B cell (primary cell): ENCODE measurements around the gene KRT6B. TPM values are rescaled to one million over a fixed set of nuclear protein-coding genes. Genes with fewer than 3 reads are reported as not detected.

Experiments used
- ATAC-seq: fragments of 200-7000 bp; cut with Tn5 transposase; one replicate; pipeline ENCODE4 v1.10.0; 2021; ENCODE audit warnings: low read depth, mild to moderate bottlenecking, moderate number of reproducible peaks, moderate library complexity
- CTCF ChIA-PET: fragments of 350-600 bp; sonication (Branson Sonifier 250); formaldehyde crosslinking; loops from one replicate; lab custom pipeline; 2021; ENCODE audit warnings: antibody characterized with exemption, inconsistent platforms; lab: Charles Lee
- POLR2A ChIA-PET: fragments of 350-600 bp; sonication (Branson Sonifier 250); formaldehyde crosslinking; loops from one replicate; lab custom pipeline; 2021; ENCODE audit warnings: antibody characterized with exemption; lab: Charles Lee
- DNase-seq: peaks from one replicate; pipeline ENCODE4 v3.0.0; 2013
- H2AFZ ChIP-seq: 2 replicates; pipeline ENCODE4 v1.6.1; 2012; ENCODE audit warnings: mild to moderate bottlenecking, low read depth, low read length; ENCODE audit not compliant: insufficient read depth, poor library complexity, severe bottlenecking
- H3K27ac ChIP-seq, 2 donors: 1 replicate in 1 of 2; 2 replicates in 1 of 2; pipeline ENCODE4 v1.5.1; 2012 to 2013; ENCODE audit warnings: low read length in 2 of 2, mild to moderate bottlenecking in 2 of 2, moderate library complexity in 1 of 2
- H3K27me3 ChIP-seq, 4 experiments: fragments of 200-600 bp in 1 of 4; sonication (generic) in 1 of 4; replicated peaks in 1 of 4; 1 replicate in 2 of 4; 2 replicates in 2 of 4; pipeline versions ENCODE4 v1.6.1 to v1.7.0; 2013 to 2016; ENCODE audit warnings: low read length in 3 of 4, mild to moderate bottlenecking in 2 of 4, mixed read lengths in 1 of 4, moderate library complexity in 1 of 4; ENCODE audit not compliant: insufficient read depth in 4 of 4, control insufficient read depth in 3 of 4; ENCODE audit errors: control extremely low read depth in 1 of 4
- H3K36me3 ChIP-seq, 2 experiments: replicated peaks in 1 of 2; 1 replicate in 1 of 2; 2 replicates in 1 of 2; pipeline versions ENCODE4 v1.6.1 to v1.7.1; 2013; ENCODE audit warnings: low read length in 1 of 2; ENCODE audit not compliant: insufficient read depth in 2 of 2, control insufficient read depth in 1 of 2; ENCODE audit errors: control extremely low read depth in 1 of 2, extremely low read depth in 1 of 2
- H3K4me1 ChIP-seq, 2 donors: fragments of 200-600 bp in 1 of 2; sonication (generic) in 1 of 2; 1 replicate in 1 of 2; 2 replicates in 1 of 2; pipeline versions ENCODE4 v1.5.1 to v1.6.1; 2013 to 2017; ENCODE audit warnings: low read length in 2 of 2; ENCODE audit not compliant: control insufficient read depth in 2 of 2, insufficient read depth in 2 of 2
- H3K4me2 ChIP-seq: replicated peaks from 2 replicates; pipeline ENCODE3; 2012; ENCODE audit warnings: mild to moderate bottlenecking, low read depth, low read length; ENCODE audit not compliant: poor library complexity, severe bottlenecking
- H3K4me3 ChIP-seq, 5 experiments: fragments of 200-600 bp in 1 of 5; sonication (generic) in 1 of 5; 1 replicate in 3 of 5; 2 replicates in 2 of 5; pipeline versions ENCODE4 v1.5.1 to v1.7.0; 2011 to 2016; ENCODE audit warnings: low read length in 4 of 5, mild to moderate bottlenecking in 4 of 5, low read depth in 2 of 5, control low read depth in 1 of 5, moderate library complexity in 1 of 5; ENCODE audit not compliant: insufficient read depth in 1 of 5; ENCODE audit errors: control extremely low read depth in 1 of 5, extremely low read depth in 1 of 5
- H3K79me2 ChIP-seq: fragments of 200-600 bp; sonication (generic); one replicate; pipeline ENCODE4 v1.6.0; 2016; ENCODE audit warnings: low read length; ENCODE audit not compliant: control insufficient read depth, insufficient read depth
- H3K9ac ChIP-seq: fragments of 200-600 bp; sonication (generic); 2 replicates; pipeline ENCODE4 v1.6.1; 2017; ENCODE audit warnings: mild to moderate bottlenecking, low read length, moderate library complexity
- H3K9me3 ChIP-seq, 3 donors: one replicate each; pipeline versions ENCODE4 v1.6.1 to v1.7.1; 2013; ENCODE audit warnings: low read length in 2 of 3; ENCODE audit not compliant: control insufficient read depth in 2 of 3, insufficient read depth in 1 of 3; ENCODE audit errors: control extremely low read depth in 1 of 3
- H4K20me1 ChIP-seq: 2 replicates; pipeline ENCODE4 v1.6.0; 2012; ENCODE audit warnings: mild to moderate bottlenecking, low read length; ENCODE audit not compliant: insufficient read depth, control insufficient read depth, poor library complexity, severe bottlenecking
- H3K27ac Mint-ChIP-seq: one replicate; pipeline ENCODE4 v1.8.0; 2021; ENCODE audit warnings: mixed read lengths
- H3K27me3 Mint-ChIP-seq: one replicate; pipeline ENCODE4 v1.8.0; 2021; ENCODE audit warnings: mixed read lengths
- H3K4me1 Mint-ChIP-seq: one replicate; pipeline ENCODE4 v1.8.0; 2021; ENCODE audit warnings: mixed read lengths
- H3K4me3 Mint-ChIP-seq: one replicate; pipeline ENCODE4 v1.8.0; 2021; ENCODE audit warnings: mixed read lengths
- H3K9me3 Mint-ChIP-seq: one replicate; pipeline ENCODE4 v1.8.0; 2022; ENCODE audit warnings: mixed read lengths; ENCODE audit not compliant: insufficient read depth
- CTCF ChIP-seq: fragments of 200-600 bp; IDR thresholded peaks from one replicate; pipeline ENCODE4 v1.8.0; 2022; ENCODE audit warnings: antibody characterized with exemption, mild to moderate bottlenecking
- EZH2 ChIP-seq: IDR thresholded peaks from 2 replicates; pipeline ENCODE4 v1.6.1; 2012; ENCODE audit warnings: borderline replicate concordance, low read depth, mild to moderate bottlenecking, moderate library complexity, low read length; ENCODE audit not compliant: insufficient read depth, poor library complexity, severe bottlenecking
- WGBS: methylation state at CpG from one replicate; pipeline ENCODE4 v1.1.5; 2013; ENCODE audit warnings: missing lambda C conversion rate; ENCODE audit not compliant: insufficient coverage; 5-methylcytosine and 5-hydroxymethylcytosine counted together
- intact Hi-C: fragments of 100-400 bp; cut with micrococcal nuclease; formaldehyde crosslinking; loops from one replicate; pipeline ENCODE4 v1.10.0; 2022
- polyA plus RNA-seq: library from polyadenylated mRNA; depleted of rRNA; stranded (reverse); fragments of >200 nt; gene quantifications from 2 replicates; pipeline ENCODE4 v1.2.3, GENCODE V29; 2012
- total RNA-seq, 2 donors: library from RNA; stranded (reverse); fragments of 120-200 nt in 1 of 2; gene quantifications; 1 replicate in 1 of 2; 2 replicates in 1 of 2; pipeline versions ENCODE4 v1.2.3 to v1.2.4, GENCODE V29; 2013 to 2022

The KRT6B gene
- total and polyA plus RNA-seq, 2 donors (not counting 1 experiment from before 2014, with no cell fraction given), result not detected

DNA sequence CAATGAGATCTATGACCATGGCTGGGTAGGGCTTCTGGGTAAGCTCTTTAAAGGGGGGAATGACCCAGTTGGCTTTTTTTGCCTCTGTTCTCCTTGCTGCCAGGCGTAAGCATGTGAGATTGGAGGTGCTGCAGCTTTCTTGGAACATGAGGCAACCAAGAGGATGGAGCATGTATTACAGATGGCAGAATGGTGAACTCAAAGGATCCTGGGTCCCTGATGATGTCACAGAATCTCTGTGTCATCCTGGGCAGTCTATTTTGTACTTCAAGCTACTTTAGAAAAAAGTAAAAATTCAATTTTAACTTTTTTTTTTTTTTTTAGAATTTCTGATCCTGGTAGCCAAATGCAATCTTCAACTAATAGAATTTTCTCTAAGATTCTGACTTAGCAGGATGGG is 53.8 kb downstream of the KRT6B start:
- CTCF ChIA-PET, result interaction anchor here (0.7 kb wide), 1 partner anchor 37 kb away, joined by 3 read pairs; no protein-coding TSS in a partner anchor
- Histone ChIP-seq H3K79me2 (no peaks in the 10 kb centered on the region), H3K36me3 (no peaks in the 10 kb centered on the region), H3K9me3 (no peaks in the 10 kb centered on the region), H3K27me3 (peaks cover 0 to 3% (median 0%) of the 10 kb centered on the region in 4 experiments), H3K4me3 (no peak overlapping the region), H3K4me2 (no peak overlapping the region), H2AFZ (no peak overlapping the region), H3K4me1 (no peaks in the 10 kb centered on the region), H4K20me1 (no peaks in the 10 kb centered on the region), H3K9ac (no peak overlapping the region), H3K27ac (no peak overlapping the region)
- no peak for TF ChIP-seq CTCF
- no peak for TF ChIP-seq EZH2
- no peak overlapping the region for H3K27ac Mint-ChIP-seq
- ATAC-seq, result no peak
- 57% methylated on average over 1 of the region's 1 CpG for WGBS
- intact Hi-C loops, result no loop called here
- H3K27me3 Mint-ChIP-seq, result peaks cover 9% of the 10 kb centered on the region
- no peaks in the 10 kb centered on the region for H3K9me3 Mint-ChIP-seq
- no peak for DNase-seq
- POLR2A ChIA-PET, result interaction anchor here (0.5 kb wide), 1 partner anchor 1220 kb away, joined by 11 read pairs; no protein-coding TSS in a partner anchor
- H3K4me3 Mint-ChIP-seq, result no peak overlapping the region
- H3K4me1 Mint-ChIP-seq, result no peaks in the 10 kb centered on the region

- intact Hi-C loops, result no loop called here
Observed at GRCh38 chr12:52396656-52397055, 55.3 kb downstream of the KRT6B start.

More at GRCh38 chr12:52396656-52397055, 55.3 kb downstream of the KRT6B start:
- TF ChIP-seq CTCF, result no peak
- no peak for TF ChIP-seq EZH2
- no peak for DNase-seq
- CTCF ChIA-PET, result no interaction called here
- no peaks in the 10 kb centered on the region for H3K9me3 Mint-ChIP-seq
- Histone ChIP-seq H3K4me3 (no peak overlapping the region), H3K79me2 (no peaks in the 10 kb centered on the region), H3K27ac (no peak overlapping the region), H3K9ac (no peak overlapping the region), H2AFZ (no peak overlapping the region), H3K4me2 (no peak overlapping the region), H3K4me1 (no peaks in the 10 kb centered on the region), H4K20me1 (no peaks in the 10 kb centered on the region), H3K27me3 (peaks cover 0 to 3% (median 0%) of the 10 kb centered on the region in 4 experiments), H3K36me3 (no peaks in the 10 kb centered on the region), H3K9me3 (no peaks in the 10 kb centered on the region)
- 87% methylated on average over 8 of the region's 8 CpGs for WGBS
- POLR2A ChIA-PET, result no interaction called here
- H3K4me1 Mint-ChIP-seq, result no peaks in the 10 kb centered on the region
- peaks cover 7% of the 10 kb centered on the region for H3K27me3 Mint-ChIP-seq
- no peak overlapping the region for H3K4me3 Mint-ChIP-seq
- no peak for ATAC-seq
- no peak overlapping the region for H3K27ac Mint-ChIP-seq

Other genes starting within 250 kb of the KRT6B start
- not detected in 2 replicates for gene KRT7, start 218.9 kb downstream of the KRT6B start, total RNA-seq
- gene KRT7, start 218.9 kb downstream of the KRT6B start, polyA plus RNA-seq, result not detected in 2 replicates
- gene KRT86, start 177.5 kb downstream of the KRT6B start, total RNA-seq, result not detected in 2 replicates
- gene KRT86, start 177.5 kb downstream of the KRT6B start, polyA plus RNA-seq, result not detected in 2 replicates
- gene KRT81, start 160.6 kb downstream of the KRT6B start, total RNA-seq, result not detected in 2 replicates
- not detected in 2 replicates for gene KRT81, start 160.6 kb downstream of the KRT6B start, polyA plus RNA-seq
- gene KRT83, start 130.7 kb downstream of the KRT6B start, total RNA-seq, result not detected in 2 replicates
- gene KRT83, start 130.7 kb downstream of the KRT6B start, polyA plus RNA-seq, result not detected in 2 replicates
- not detected in 2 replicates for gene KRT85, start 84.7 kb downstream of the KRT6B start, total RNA-seq
- gene KRT85, start 84.7 kb downstream of the KRT6B start, polyA plus RNA-seq, result not detected in 2 replicates
- gene KRT84, start 66.5 kb downstream of the KRT6B start, total RNA-seq, result not detected in 2 replicates
- not detected in 2 replicates for gene KRT84, start 66.5 kb downstream of the KRT6B start, polyA plus RNA-seq
- not detected in 2 replicates for gene KRT82, start 45.8 kb downstream of the KRT6B start, total RNA-seq
- gene KRT82, start 45.8 kb downstream of the KRT6B start, polyA plus RNA-seq, result not detected in 2 replicates
- not detected in 2 replicates for gene KRT75, start 17.8 kb downstream of the KRT6B start, total RNA-seq
- not detected in 2 replicates for gene KRT75, start 17.8 kb downstream of the KRT6B start, polyA plus RNA-seq
- not detected in 2 replicates for gene KRT6C, start 21.7 kb upstream of the KRT6B start, total RNA-seq
- not detected in 2 replicates for gene KRT6C, start 21.7 kb upstream of the KRT6B start, polyA plus RNA-seq
- not detected in 2 replicates for gene KRT6A, start 41.1 kb upstream of the KRT6B start, total RNA-seq
- gene KRT6A, start 41.1 kb upstream of the KRT6B start, polyA plus RNA-seq, result not detected in 2 replicates
- not detected in 2 replicates for gene KRT5, start 68.2 kb upstream of the KRT6B start, total RNA-seq
- 0.19 TPM in 1 of 2 replicates, not detected in the other for gene KRT5, start 68.2 kb upstream of the KRT6B start, polyA plus RNA-seq
- not detected in 2 replicates for gene KRT71, start 101.0 kb upstream of the KRT6B start, total RNA-seq
- gene KRT71, start 101.0 kb upstream of the KRT6B start, polyA plus RNA-seq, result not detected in 2 replicates
- gene KRT74, start 121.7 kb upstream of the KRT6B start, total RNA-seq, result not detected in 2 replicates
- gene KRT74, start 121.7 kb upstream of the KRT6B start, polyA plus RNA-seq, result not detected in 2 replicates
- not detected in 2 replicates for gene KRT72, start 149.3 kb upstream of the KRT6B start, total RNA-seq
- gene KRT72, start 149.3 kb upstream of the KRT6B start, polyA plus RNA-seq, result 0.04 and 0.49 TPM in 2 replicates
- not detected in 2 replicates for gene KRT73, start 166.4 kb upstream of the KRT6B start, total RNA-seq
- gene KRT73, start 166.4 kb upstream of the KRT6B start, polyA plus RNA-seq, result 0.07 and 0.36 TPM in 2 replicates
- gene KRT2, start 200.1 kb upstream of the KRT6B start, total RNA-seq, result not detected in 2 replicates
- 0.04 TPM in 2 replicates for gene KRT2, start 200.1 kb upstream of the KRT6B start, polyA plus RNA-seq
- gene KRT1, start 228.3 kb upstream of the KRT6B start, total RNA-seq, result not detected in 2 replicates
- 0.07 TPM in 1 of 2 replicates, not detected in the other for gene KRT1, start 228.3 kb upstream of the KRT6B start, polyA plus RNA-seq